HUDEP-2 (cell line): ENCODE data around the gene SNTN.

Experiments used
- DNase-seq, 76 experiments: peaks; one replicate each; lab custom pipeline; 2025; ENCODE audit not compliant: unreplicated experiment in 76 of 76; lab: John Stamatoyannopoulos, UW

The SNTN gene

GRCh38 chr3:63670544-63670943 lies 18.1 kb downstream of the SNTN start:
- no peak for DNase-seq

- DNase-seq = no peak
Measured at GRCh38 chr3:63673111-63673510, 20.6 kb downstream of the SNTN start.

GRCh38 chr3:63674586-63674985 lies 22.1 kb downstream of the SNTN start:
- no peak for DNase-seq

GRCh38 chr3:63679186-63679585 lies 26.7 kb downstream of the SNTN start:
- DNase-seq = no peak

- no peak for DNase-seq
Measured at GRCh38 chr3:63684081-63684480, 31.6 kb downstream of the SNTN start.

- DNase-seq = no peak
Measured at GRCh38 chr3:63685340-63685739, 32.9 kb downstream of the SNTN start.

GRCh38 chr3:63687278-63688225 lies 35.1 kb downstream of the SNTN start:
- no peak for DNase-seq

GRCh38 chr3:63689285-63689684 lies 36.8 kb downstream of the SNTN start:
- DNase-seq = no peak

GRCh38 chr3:63693351-63693750 lies 40.9 kb downstream of the SNTN start:
- DNase-seq = no peak

GRCh38 chr3:63705092-63705645 lies 52.7 kb downstream of the SNTN start:
- no peak for DNase-seq

- no peak for DNase-seq
Measured at GRCh38 chr3:63706321-63707085, 54.0 kb downstream of the SNTN start.

- DNase-seq = no peak
Measured at GRCh38 chr3:63707731-63708130, 55.3 kb downstream of the SNTN start.

- DNase-seq = no peak
Measured at GRCh38 chr3:63709576-63709975, 57.1 kb downstream of the SNTN start.
